Fibroblast of skin of left quadriceps (primary cell): ENCODE measurements around the gene GPR183.

ENCODE experiments used
- DNase-seq, 2 experiments: peaks; one replicate each; pipeline ENCODE4 v3.0.0-alpha.2; 2013; ENCODE audit warnings: low read depth in 2 of 2

Gene GPR183

GRCh38 chr13:99307247-99307646, at the start of gene GPR183:
TSS of gene GPR183 (minus strand) at chr13:99307399. CDS start at chr13:99296145, 11,254 bp downstream.
- no peak for DNase-seq

- peak; percentile 21 to 28 for DNase-seq
These were observed 49.3 kb upstream of the GPR183 start for GRCh38 chr13:99356262-99357091.

- DNase-seq, result no peak
These were observed 48.7 kb upstream of the GPR183 start for GRCh38 chr13:99356012-99356261.

GRCh38 chr13:99355267-99356011, 48.2 kb upstream of the GPR183 start:
- DNase-seq, result no peak

GRCh38 chr13:99354371-99354951, 47.3 kb upstream of the GPR183 start:
- DNase-seq, result no peak

- DNase-seq, result peak; percentile 47 to 49
These were observed 46.6 kb upstream of the GPR183 start for GRCh38 chr13:99353836-99354235.

- no peak for DNase-seq
These were observed 46.0 kb upstream of the GPR183 start for GRCh38 chr13:99353246-99353600.

GRCh38 chr13:99352351-99353245, 45.4 kb upstream of the GPR183 start:
- DNase-seq, result no peak

- no peak for DNase-seq
These were observed 44.6 kb upstream of the GPR183 start for GRCh38 chr13:99351772-99352171.

- DNase-seq, result no peak
These were observed 43.0 kb upstream of the GPR183 start for GRCh38 chr13:99350191-99350590.

- no peak for DNase-seq
These were observed 40.8 kb upstream of the GPR183 start for GRCh38 chr13:99347911-99348451.

- no peak for DNase-seq
These were observed 40.2 kb upstream of the GPR183 start for GRCh38 chr13:99347335-99347878.

- DNase-seq, result peak; percentile 61 to 68
These were observed 39.3 kb upstream of the GPR183 start for GRCh38 chr13:99346335-99347042.

GRCh38 chr13:99345345-99345744, 38.1 kb upstream of the GPR183 start:
- no peak for DNase-seq

GRCh38 chr13:99344610-99345208, 37.5 kb upstream of the GPR183 start:
- DNase-seq, result no peak

- no peak for DNase-seq
These were observed 35.6 kb upstream of the GPR183 start for GRCh38 chr13:99342723-99343315.

GRCh38 chr13:99341969-99342722, 34.9 kb upstream of the GPR183 start:
- DNase-seq, result no peak

GRCh38 chr13:99340638-99341037, 33.4 kb upstream of the GPR183 start:
- DNase-seq, result no peak

GRCh38 chr13:99339736-99340397, 32.7 kb upstream of the GPR183 start:
- DNase-seq, result no peak
